Spleen (tissue), 7 donors: ENCODE data around the gene MCF2L.

Source experiments
- CTCF ChIP-seq, 11 experiments: fragments of 200-600 bp in 7 of 11; fragments of 450-650 bp in 4 of 11; sonication (generic) in 4 of 11; IDR thresholded peaks in 8 of 11; conservative IDR thresholded peaks in 3 of 11; 1 replicate in 7 of 11; 2 replicates in 4 of 11; pipeline versions ENCODE4 v1.4.0 to v1.8.0; 2016 to 2021; ENCODE audit warnings: antibody characterized with exemption in 11 of 11, inconsistent platforms in 4 of 11, mild to moderate bottlenecking in 1 of 11
- POLR2A ChIP-seq, 3 donors: fragments of 450-650 bp; IDR thresholded peaks; one replicate each; pipeline ENCODE4 v1.5.1; 2017; ENCODE audit warnings: antibody characterized with exemption in 3 of 3, mild to moderate bottlenecking in 1 of 3
- POLR2AphosphoS5 ChIP-seq, 3 donors: sonication (generic); formaldehyde crosslinking; IDR thresholded peaks; one replicate each; pipeline ENCODE4 v1.5.1; 2017; ENCODE audit warnings: antibody characterized with exemption in 3 of 3
- donor health status: DM: no; HTN: no; CAD: no; lungs with moderate emphysema.
- donor health status: DM: no; HTN: no; CAD: no.
- donor health status: DM: no; HTN: no; CAD: no.

GRCh38 chr13:113006660-113007059 is 37.6 kb downstream of the MCF2L start:
- TF ChIP-seq CTCF (IDR thresholded peaks at IDR 0.05 in 8 of 11, conservative IDR thresholded peaks at IDR 0.05 in 3 of 11) (no peak), POLR2AphosphoS5 (IDR thresholded peaks at IDR 0.05) (no peak), POLR2A (IDR thresholded peaks at IDR 0.05) (no peak)
